Measurements from ENCODE around the gene FOXK1. TPM values are rescaled to one million over a fixed set of nuclear protein-coding genes. Genes with fewer than 3 reads are reported as not detected.
"Not testable (repeated sequence)": the region's sequence is repeated elsewhere in the genome, so short reads cannot be mapped to it uniquely, and the experiment has no call there.

FOXK1 gene
- total RNA-seq, 2 donors from 2014 or later: 19.9 to 28.3 TPM

DNA sequence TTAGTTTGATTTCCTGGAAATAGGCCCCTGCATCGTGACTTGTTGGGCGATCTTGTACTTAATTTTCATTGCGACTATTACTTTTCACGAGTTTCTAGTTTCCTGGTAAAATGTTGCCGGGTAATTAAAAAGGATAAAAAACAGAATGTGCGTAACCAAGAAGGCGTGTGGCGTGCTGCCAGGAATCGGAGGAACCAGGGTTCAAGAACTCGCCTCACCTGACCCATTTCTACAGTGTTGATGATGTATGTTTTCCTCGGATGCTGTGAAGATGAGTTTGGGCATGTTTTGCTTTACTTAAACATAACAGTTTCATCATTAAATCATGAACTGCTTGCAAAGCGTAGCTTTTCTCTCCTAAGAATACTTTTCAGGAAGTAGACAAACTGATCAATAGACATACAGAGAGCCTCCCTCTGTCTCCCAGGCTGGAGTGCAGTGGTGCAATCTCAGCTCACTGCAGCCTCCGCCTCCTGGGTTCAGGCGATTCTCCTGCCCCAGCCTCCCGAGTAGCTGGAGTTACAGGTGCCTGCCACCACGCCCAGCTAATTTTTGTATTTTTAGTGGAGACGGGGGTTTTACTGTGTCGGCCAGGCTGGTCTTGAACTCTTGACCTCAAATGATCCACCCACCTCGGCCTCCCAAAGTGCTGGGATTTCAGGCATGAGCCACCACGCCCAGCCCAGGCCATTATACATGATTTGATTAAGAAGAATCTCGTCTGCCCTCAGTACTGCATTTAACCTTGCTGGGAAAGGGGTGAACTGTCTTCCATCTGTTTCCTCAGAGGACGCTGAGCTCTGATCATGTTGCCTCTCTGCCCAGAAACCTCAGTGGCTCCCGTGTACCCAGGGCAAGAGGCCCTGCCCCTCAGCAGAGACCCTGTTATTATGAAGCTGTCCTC is 9.1 kb downstream of the FOXK1 start:
- intact Hi-C loops (cut with DNase I, micrococcal nuclease): loop anchor here in 1 of 2 donors (10.0 kb wide), 1 partner anchor 46 kb away; no protein-coding TSS in a partner anchor
- no peak for DNase-seq
- no peak for ATAC-seq

DNA sequence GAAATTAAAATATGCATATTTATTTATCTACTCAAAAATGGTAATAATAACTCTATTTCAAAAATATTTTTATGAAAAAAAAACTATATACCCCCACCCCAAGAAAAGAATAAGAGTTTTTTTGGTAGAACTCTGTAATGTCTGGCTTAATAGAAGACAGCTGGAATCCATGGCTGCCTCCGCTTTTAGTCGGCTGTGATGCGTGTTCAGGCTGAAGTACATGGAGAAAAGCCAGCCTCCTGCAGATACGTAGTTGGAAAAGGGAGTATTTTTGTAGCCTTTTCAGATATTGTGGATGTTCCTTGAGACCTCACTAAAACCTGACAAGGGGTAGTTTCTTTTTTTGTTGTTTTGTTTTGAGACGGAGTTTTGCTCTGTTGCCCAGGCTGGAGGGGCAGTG is 10.0 kb downstream of the FOXK1 start:
- intact Hi-C loops (cut with DNase I, micrococcal nuclease): loop anchor here in 1 of 2 donors (10.0 kb wide), 1 partner anchor 47 kb away; no protein-coding TSS in a partner anchor
- ATAC-seq: no peak
- no peak for DNase-seq

DNA sequence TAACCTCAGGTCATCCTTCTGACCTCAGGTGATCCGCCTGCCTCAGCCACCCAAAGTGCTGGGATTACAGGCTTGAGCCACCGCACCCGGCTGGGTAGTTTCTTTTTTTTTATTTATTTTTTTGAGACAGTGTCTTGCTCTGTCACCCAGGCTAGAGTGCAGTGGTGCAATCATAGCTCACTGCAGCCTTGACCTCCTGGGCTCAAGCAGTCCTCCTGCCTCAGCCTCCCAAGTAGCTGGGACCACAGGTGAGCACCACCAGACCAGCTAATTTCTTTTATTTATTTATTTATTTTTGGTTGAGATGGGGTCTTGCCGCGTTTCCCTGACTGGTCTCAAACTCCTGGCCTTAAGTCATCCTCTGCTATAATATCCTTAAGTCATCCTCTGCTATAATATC is 10.5 kb downstream of the FOXK1 start:
- intact Hi-C loops (cut with DNase I, micrococcal nuclease): loop anchor here in 1 of 2 donors (10.0 kb wide), 1 partner anchor 48 kb away; no protein-coding TSS in a partner anchor
- ATAC-seq, DNase-seq: not testable (repeated sequence)

DNA sequence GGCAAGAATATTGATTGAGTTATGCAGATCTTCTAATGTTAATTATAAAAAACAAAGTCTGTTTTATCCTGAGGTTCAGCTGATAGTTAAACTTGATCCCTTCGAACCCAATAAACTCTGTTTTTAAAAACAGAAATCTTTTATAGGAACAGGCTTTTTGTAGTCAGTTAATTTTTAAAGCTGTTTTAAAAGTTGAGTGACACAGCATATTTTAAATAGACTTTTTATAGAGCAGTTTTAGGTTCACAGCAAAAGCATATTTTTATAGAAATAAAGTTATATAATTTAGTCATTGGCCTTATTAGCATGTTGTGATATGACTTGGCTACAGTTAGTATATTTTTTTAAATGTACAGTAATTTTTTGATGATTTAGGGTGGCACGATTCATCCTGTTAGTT is 11.1 kb downstream of the FOXK1 start:
- intact Hi-C loops (cut with DNase I, micrococcal nuclease): loop anchor here in 1 of 2 donors (10.0 kb wide), 1 partner anchor 48 kb away; no protein-coding TSS in a partner anchor
- DNase-seq (no peak), ATAC-seq (no peak)

DNA sequence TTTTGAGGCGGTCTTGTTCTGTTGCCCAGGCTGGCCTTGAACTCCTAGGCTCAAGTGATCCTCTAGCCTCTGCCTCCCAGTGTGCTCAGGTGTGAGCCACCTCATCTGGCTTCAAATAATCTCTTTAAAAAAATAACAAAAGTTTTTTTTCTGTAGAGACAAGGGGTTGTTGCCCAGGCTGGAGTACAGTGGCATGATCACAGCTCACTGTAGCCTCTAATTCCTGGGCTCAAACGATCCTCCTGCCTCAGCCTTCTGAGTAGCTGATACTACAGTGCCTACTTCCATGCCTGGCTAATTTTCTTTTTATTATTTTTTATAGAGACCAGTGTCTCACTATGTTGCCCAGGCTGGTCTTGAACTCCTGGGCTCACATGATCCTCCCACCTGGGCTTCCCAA is 11.7 kb downstream of the FOXK1 start:
- intact Hi-C loops (cut with DNase I, micrococcal nuclease): loop anchor here in 1 of 2 donors (10.0 kb wide), 1 partner anchor 49 kb away; no protein-coding TSS in a partner anchor
- no peak for DNase-seq
- no peak for ATAC-seq

DNA sequence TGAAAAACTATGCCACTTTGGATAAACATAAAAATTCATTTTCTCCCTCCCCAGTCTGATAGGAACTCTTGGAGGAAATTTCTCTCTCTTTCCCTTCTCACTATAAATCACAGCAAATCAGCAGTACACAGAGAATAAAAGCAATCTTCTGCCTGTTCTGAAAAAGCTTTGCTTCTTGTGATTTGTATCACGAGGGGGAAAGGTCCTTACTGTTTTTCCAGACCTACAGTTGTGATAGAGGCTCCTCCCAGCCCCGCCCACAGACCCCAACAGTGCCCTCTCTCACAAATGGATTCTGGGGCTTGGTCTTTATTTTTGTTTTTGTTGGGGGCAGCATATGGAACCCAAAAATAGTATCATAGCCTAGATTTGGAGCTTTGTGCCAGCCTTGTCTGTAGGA is 12.2 kb downstream of the FOXK1 start:
- DNase-seq (no peak), ATAC-seq (no peak)
- intact Hi-C loops (cut with DNase I, micrococcal nuclease): loop anchor here in 1 of 2 donors (10.0 kb wide), 1 partner anchor 50 kb away; no protein-coding TSS in a partner anchor

DNA sequence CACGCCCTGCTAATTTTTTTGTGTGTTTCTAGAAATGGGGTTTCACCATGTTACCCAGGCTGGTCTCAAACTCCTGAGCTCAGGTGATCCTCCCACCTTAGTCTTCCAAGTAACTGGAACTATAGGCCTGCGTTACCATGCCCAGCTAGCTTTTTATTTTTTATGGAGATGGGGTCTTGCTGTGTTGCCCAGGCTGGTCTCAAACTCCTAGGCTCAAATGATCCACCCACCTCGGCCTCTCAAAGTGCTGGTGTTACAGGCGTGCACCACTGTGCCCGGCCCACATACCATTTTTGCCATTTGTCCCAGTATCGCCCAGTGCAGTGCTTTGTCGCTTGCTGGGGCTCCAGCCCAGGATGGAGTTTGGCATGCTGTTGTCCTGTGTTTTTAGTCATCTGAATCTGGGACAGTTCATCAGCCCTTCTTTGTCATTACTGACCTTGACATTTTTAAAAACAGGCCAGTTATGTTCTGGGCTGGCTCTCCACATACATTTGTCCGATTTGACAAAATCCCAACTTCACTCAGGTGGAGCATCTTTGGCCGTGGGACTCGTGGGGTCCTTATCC is 16.7 kb downstream of the FOXK1 start:
- intact Hi-C loops (cut with DNase I, micrococcal nuclease): loop anchor here in 1 of 2 donors (10.0 kb wide), 1 partner anchor 54 kb away; no protein-coding TSS in a partner anchor
- no peak for ATAC-seq
- no peak for DNase-seq

DNA sequence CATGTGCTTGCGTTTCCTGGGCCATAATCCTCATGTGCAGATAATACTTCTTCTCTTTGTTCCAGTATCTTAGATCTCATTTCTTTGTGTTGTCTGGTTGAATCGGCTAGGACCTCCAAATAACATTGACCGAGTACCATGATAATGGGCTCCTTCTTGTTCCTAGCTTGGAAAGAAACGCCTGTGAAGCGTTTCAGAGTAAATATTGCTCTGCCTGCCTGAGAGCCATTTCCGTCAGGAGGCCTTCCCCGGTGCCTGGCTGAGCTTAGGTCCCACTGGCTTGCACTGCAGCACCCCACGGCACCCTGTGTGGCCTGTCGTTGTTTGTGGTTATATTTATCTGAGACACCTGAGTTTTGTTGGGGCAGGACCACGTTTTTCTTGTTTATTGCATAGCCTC is 17.7 kb downstream of the FOXK1 start:
- no peak for ATAC-seq
- DNase-seq: no peak
- intact Hi-C loops (cut with DNase I, micrococcal nuclease): loop anchor here in 1 of 2 donors (10.0 kb wide), 1 partner anchor 55 kb away; no protein-coding TSS in a partner anchor

DNA sequence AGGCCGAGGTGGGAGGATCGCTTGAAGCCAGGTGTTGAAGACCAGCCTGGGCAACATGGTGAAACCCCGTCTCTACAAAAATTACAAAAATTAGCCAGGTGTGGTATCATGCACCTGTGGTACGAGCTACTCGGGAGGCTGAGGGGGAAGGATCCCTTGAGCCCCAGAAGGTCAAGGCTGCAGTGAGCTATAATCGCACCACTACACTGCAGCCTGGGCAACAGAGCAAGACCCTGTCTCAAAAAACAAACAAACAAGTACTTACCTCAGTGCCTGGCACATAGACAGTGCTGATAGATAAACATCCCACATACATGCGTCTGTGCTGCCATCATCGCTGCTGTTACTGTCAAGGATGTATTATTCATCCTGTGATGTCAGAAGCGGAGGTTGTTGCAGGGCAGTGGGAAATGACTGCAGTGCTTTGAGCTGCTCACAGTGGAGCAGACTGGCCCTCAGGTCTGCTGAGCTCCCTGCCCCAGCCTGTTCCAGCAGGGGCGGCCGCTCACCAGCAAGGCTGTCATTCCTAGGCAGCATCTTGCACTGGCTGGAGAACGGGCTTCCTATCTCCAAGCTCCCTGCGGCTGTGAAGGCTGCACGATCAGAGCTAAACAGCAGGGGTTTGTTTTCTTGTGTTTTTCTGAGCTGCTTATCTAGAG is 18.6 kb downstream of the FOXK1 start:
- intact Hi-C loops (cut with DNase I, micrococcal nuclease): no loop called here
- ATAC-seq (no peak), DNase-seq (no peak)

DNA sequence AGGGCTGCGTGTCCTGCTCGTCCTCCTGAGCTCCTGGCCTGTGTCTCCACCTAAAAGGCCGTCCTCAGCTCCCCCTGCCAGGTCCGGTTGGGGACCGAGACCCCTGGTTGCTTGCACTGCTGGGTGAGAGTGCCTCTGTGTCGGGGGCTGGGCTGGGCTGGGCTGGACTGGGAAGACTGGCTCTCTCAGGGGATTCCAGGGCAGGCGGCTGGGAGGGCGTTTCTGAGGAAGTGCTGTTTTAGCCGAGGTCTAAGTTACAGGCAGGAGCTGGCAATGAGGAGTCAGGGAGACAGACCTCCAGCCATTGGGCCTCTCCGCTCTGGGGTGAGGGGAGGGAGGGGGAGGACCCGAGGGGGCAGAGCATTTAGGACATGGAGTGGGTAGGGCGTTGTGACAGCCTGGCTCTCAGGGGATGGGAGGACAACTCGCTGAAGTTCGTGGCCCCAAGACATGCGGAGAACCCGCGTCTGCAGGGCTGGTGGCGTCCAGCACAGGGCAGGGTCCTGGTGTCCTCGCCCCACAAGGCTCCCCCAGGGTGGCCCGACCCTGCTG is 20.9 kb downstream of the FOXK1 start:
- ATAC-seq (no peak), DNase-seq (no peak)
- intact Hi-C loops (cut with DNase I, micrococcal nuclease): no loop called here

DNA sequence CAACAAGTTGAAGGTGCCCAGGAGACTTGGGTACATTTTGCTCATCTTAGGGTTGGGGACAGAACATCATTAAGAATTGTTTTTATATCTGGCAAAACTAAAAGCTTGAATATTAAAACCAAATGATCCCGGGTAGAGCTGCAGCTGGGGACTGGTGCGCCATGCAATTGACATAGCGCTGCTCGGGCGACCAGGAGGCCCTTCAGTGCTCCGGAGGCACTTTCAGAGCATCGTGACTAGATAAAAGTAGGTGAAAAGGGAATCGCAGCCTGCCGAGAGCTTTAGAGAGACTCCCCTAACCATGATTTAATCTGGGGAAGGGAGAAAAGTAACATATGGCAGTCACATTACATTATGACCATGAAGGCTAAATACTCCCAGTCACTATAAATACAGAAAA is 21.4 kb downstream of the FOXK1 start:
- intact Hi-C loops (cut with DNase I, micrococcal nuclease): no loop called here
- no peak for DNase-seq
- no peak for ATAC-seq

DNA sequence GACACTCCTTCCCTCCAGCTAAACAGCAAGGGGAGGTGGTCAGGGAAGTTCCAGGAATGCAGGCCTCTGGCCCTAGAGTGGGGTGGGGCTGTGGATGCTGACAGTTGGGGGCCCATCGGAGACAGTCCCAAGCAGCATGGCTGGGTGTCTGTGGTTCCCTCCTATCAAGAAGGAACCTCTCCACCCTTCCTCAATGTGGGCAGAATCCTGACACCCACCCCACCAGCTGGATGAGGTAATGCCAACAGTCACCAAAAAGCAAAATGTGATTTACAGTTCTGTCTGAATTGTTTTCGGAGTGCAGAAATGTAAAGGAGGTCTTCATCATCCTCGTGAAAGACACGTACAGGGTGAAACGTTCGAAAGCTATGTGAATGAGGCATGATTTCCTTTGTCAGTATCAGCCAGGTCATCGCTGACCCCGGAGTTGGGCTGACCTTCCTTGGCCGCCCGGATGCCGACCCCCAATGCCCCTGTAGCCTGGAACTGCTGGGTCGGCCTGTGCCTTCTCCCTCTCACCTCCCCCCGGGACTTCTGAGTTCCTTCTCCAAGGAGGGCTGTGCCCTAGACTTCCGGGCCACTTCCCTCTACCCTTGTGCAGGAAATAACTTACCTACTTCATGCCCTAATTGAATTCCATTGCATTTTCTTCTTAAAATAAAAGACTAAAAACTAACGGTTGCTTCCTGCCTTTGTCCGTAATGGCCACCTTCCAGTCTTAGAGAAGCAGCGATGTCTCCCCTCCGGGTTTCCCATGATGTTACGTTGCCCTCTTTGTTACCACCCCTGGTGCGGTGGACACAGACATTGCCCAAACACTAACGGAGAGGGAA is 24.5 kb downstream of the FOXK1 start:
- ATAC-seq (no peak), DNase-seq (no peak)
- intact Hi-C loops (cut with DNase I, micrococcal nuclease): no loop called here

DNA sequence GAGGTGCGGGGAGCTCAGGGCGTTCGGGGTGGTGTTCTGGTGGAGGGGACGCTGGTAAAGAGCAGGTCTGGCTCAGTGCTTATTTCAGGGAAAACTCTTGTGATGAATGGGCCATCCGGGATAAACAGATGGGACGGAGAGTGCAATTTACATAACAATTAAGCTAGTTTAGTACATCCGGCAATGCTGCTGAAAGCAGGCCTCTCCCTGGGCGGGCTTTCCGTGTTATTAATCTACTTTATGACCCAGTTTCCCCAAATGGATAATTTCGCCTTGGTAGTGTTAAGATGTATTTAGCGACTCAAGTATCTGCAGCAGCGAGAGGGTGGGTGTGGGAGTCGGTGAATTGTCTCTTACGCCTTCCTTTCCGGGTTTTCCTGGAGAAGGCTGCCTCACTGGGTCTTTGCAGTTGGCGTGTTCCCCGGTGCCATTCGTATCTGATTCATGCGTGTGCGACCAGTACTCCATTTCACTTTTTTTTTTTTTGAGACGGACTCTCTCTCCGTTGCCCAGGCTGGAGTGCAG is 25.2 kb downstream of the FOXK1 start:
- DNase-seq (no peak), ATAC-seq (no peak)
- intact Hi-C loops (cut with DNase I, micrococcal nuclease): no loop called here

DNA sequence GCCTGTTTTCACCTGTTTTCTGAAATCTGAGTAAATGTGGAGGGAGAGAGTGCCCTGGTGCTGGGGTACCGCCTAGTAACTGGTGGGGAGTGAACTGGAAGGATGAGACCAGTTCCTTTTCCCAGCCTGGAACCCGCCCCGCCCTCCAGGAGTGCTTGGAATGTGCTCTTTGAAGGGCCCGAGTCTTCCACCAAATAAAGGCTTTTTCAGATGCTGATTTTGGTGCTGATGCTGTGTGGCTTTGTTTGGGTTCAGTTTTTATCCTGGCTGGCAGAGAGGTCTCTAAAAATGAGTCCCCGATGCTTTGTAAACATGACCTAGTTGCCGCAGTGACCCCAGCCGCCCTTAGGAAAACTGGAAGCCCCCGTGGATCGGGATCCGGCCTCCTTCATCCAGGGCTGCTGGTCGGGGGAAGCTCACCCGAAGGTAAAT is 25.9 kb downstream of the FOXK1 start:
- intact Hi-C loops (cut with DNase I, micrococcal nuclease): no loop called here
- ATAC-seq (no peak), DNase-seq (no peak)

DNA sequence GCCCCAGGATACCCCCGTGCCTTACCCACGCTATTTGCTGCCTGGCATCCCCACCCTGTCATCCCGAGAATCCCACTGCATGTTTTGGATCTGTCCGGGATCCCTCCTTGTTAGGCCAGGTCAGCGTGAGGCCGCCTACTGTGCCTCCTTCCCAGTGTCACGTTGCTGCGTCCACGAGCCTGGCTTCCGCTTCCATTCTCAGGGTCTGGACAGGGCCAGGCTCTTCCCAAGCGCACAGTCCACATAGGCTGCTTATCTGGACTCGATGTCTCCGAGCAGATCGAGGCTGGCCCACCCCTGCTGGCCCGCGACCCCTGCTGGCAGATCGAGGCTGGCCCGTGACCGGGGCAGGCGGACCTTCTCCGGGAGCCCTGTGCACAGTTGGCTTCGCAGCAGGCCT is 27.1 kb downstream of the FOXK1 start:
- intact Hi-C loops (cut with DNase I, micrococcal nuclease): no loop called here
- no peak for DNase-seq
- ATAC-seq: no peak

DNA sequence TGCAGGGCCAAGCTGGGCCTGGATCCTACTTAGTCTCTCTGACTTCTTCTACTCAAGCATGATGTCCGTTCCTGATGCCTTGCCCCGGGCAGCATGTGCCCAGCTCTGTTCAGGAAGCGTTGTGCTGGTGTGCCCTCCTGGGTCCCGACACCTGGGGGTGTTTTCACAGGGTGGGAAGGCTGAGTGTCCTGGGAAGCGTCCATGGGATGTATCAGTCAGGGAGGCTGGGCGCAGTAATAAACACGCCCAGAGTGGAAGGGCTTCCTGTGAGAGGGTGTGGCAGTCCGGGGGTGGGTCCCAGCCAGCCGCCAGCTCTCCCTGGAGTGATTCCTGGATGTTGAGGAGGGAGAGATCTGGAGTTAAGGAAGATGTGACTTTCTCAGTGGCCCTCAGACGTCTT is 29.0 kb downstream of the FOXK1 start:
- DNase-seq: no peak
- intact Hi-C loops (cut with DNase I, micrococcal nuclease): no loop called here
- no peak for ATAC-seq

DNA sequence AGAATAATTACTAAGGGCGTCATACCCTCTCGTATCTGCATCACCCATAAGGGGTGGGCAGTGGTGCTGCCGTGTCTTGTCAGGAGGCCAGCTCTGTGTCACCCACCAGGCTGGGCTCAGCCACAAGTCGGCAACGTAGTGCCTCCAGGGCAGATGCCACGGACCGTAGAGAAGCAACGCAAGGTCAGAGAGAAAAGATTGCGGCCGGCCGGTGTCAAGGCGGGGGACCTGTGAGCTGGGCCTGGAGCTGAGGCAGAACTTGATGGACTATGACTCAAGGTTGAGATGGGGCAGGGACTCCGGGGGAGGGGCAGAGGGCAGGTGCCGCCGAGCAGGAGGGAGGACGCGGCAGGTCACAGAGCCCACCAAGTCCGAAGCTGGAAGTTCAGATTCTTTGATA is 29.5 kb downstream of the FOXK1 start:
- DNase-seq (no peak), ATAC-seq (no peak)
- intact Hi-C loops (cut with DNase I, micrococcal nuclease): no loop called here
